Measurements from ENCODE around the gene ATP6V0A1. TPM values are rescaled to one million over a fixed set of nuclear protein-coding genes. Genes with fewer than 3 reads are reported as not detected.

Gene ATP6V0A1
- total and polyA plus RNA-seq, 2 of the 4 experiments (the other 2 are of a cell fraction) = 18.8 to 34.0 TPM

GRCh38 chr17:42472709-42473521 is 14.2 kb downstream of the ATP6V0A1 start (continued):
- TF ChIP-seq, protein P1, sequence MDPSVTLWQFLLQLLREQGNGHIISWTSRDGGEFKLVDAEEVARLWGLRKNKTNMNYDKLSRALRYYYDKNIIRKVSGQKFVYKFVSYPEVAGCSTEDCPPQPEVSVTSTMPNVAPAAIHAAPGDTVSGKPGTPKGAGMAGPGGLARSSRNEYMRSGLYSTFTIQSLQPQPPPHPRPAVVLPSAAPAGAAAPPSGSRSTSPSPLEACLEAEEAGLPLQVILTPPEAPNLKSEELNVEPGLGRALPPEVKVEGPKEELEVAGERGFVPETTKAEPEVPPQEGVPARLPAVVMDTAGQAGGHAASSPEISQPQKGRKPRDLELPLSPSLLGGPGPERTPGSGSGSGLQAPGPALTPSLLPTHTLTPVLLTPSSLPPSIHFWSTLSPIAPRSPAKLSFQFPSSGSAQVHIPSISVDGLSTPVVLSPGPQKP (IDR thresholded peaks at IDR 0.05; ENCODE audit: borderline replicate concordance, low read depth, low read length) = no peak
- TF ChIP-seq MAZ (IDR thresholded peaks at IDR 0.05; ENCODE audit: borderline replicate concordance, low read depth, low read length) = no peak

- H3K9me3 ChIP-seq (ENCODE audit: control insufficient read depth, insufficient read depth, low read length) = no peaks in the 10 kb centered on the region
- no peak overlapping the region for H2AK5ac ChIP-seq (ENCODE audit: low read depth, low read length)
- no peaks in the 10 kb centered on the region for H3K27me3 ChIP-seq (ENCODE audit: control insufficient read depth, insufficient read depth, low read length)
- 100% methylated on average over 1 of the region's 6 CpGs; no CpG with 5 or more reads in 1 of the 2 experiments for WGBS, 2 experiments (ENCODE audit: extremely low coverage in 2 of 2, insufficient read length in 1 of 2)
- H3K9ac ChIP-seq (ENCODE audit: low read depth, low read length) = no peak overlapping the region
- CTCF ChIA-PET = no interaction called here
- H3K79me1 ChIP-seq (ENCODE audit: low read depth in 1 of 2, low read length in 2 of 2) = peaks cover 3 to 15% of the 10 kb centered on the region in 2 experiments; a peak in 3 of 4 replicates
- H2BK120ac ChIP-seq (ENCODE audit: low read depth, low read length) = no peak overlapping the region
- no peak overlapping the region for H4K5ac ChIP-seq (ENCODE audit: low read depth, low read length)
- H3K27ac ChIP-seq (ENCODE audit: insufficient read depth, low read length) = no peak overlapping the region
- ATAC-seq (ENCODE audit: low read depth) (no peak), DNase-seq (no peak)
- TF ChIP-seq MXI1 (IDR thresholded peaks at IDR 0.05; ENCODE audit: borderline replicate concordance, low read depth, low read length) (no peak), MAZ (IDR thresholded peaks at IDR 0.05; ENCODE audit: borderline replicate concordance, low read depth, low read length) (no peak), CHD1 (IDR thresholded peaks at IDR 0.05; ENCODE audit: low read depth, low read length) (no peak), FOS (IDR thresholded peaks at IDR 0.05; ENCODE audit: low read depth, low read length) (no peak), RAD21 (IDR thresholded peaks at IDR 0.05; ENCODE audit: low read length) (no peak)
- TF ChIP-seq, protein P2, sequence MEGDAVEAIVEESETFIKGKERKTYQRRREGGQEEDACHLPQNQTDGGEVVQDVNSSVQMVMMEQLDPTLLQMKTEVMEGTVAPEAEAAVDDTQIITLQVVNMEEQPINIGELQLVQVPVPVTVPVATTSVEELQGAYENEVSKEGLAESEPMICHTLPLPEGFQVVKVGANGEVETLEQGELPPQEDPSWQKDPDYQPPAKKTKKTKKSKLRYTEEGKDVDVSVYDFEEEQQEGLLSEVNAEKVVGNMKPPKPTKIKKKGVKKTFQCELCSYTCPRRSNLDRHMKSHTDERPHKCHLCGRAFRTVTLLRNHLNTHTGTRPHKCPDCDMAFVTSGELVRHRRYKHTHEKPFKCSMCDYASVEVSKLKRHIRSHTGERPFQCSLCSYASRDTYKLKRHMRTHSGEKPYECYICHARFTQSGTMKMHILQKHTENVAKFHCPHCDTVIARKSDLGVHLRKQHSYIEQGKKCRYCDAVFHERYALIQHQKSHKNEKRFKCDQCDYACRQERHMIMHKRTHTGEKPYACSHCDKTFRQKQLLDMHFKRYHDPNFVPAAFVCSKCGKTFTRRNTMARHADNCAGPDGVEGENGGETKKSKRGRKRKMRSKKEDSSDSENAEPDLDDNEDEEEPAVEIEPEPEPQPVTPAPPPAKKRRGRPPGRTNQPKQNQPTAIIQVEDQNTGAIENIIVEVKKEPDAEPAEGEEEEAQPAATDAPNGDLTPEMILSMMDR (conservative IDR thresholded peaks at IDR 0.05; ENCODE audit: low read depth, low read length) = no peak
- H2AK9ac ChIP-seq (replicated peaks; ENCODE audit: low read depth, low read length, poor library complexity) = no peak overlapping the region
- H3K9me1 ChIP-seq (ENCODE audit: insufficient read depth, low read length) = no peaks in the 10 kb centered on the region; the same call in 1 of the 2 replicates
- intact Hi-C loops (cut with micrococcal nuclease) = loop anchor here (5.0 kb wide), 1 partner anchor 37 kb away; no protein-coding TSS in a partner anchor
- H2BK15ac ChIP-seq (ENCODE audit: low read depth, low read length) = no peak overlapping the region
- no peak overlapping the region for H3K14ac ChIP-seq (replicated peaks; ENCODE audit: low read depth, low read length)
- no TSS peak for BruUV-seq (replicated peaks)
- no peak overlapping the region for H2BK5ac ChIP-seq (ENCODE audit: low read depth, low read length, poor library complexity, severe bottlenecking)
- no peak overlapping the region for H3K4me3 ChIP-seq (ENCODE audit: insufficient read depth, low read depth, low read length)
- no peak overlapping the region for H3K23ac ChIP-seq (ENCODE audit: low read depth, low read length)
- H4K20me1 ChIP-seq (ENCODE audit: insufficient read depth, low read length) = 0 out of 2 replicates have a peak, but pooled peaks cover 8% of the 10 kb centered on the region
- no peak overlapping the region for H2BK20ac ChIP-seq (ENCODE audit: low read depth, low read length)
- H4K91ac ChIP-seq (ENCODE audit: insufficient read depth, low read depth, low read length) = no peak overlapping the region
- H3K4ac ChIP-seq (ENCODE audit: low read depth, low read length) = no peak overlapping the region
- no peak overlapping the region for H3K4me2 ChIP-seq (ENCODE audit: low read depth, low read length)
- no peak overlapping the region for H2AFZ ChIP-seq (replicated peaks; ENCODE audit: low read length, poor library complexity)
- POLR2A ChIA-PET (ENCODE audit: unreplicated experiment) = no interaction called here
- in situ Hi-C loops (cut with MboI; ENCODE audit: low sequenced_read_pairs) = no loop called here
- dilution Hi-C loops (cut with HindIII; ENCODE audit: low sequenced_read_pairs, unreplicated experiment) = no loop called here
- H3K4me1 ChIP-seq (ENCODE audit: control insufficient read depth, insufficient read depth, low read length) = no peaks in the 10 kb centered on the region; the same call in 1 of the 2 replicates
- peaks cover 26% of the 10 kb centered on the region for H3K36me3 ChIP-seq (ENCODE audit: control insufficient read depth, insufficient read depth, low read length)
- H3K18ac ChIP-seq (ENCODE audit: low read depth, low read length) = no peak overlapping the region
- H3K56ac ChIP-seq (ENCODE audit: extremely low read depth, insufficient read depth, low read length) = no peak overlapping the region
- H4K8ac ChIP-seq (ENCODE audit: low read depth in 2 of 2, low read length in 2 of 2) = no peak overlapping the region
These were observed 15.6 kb downstream of the ATP6V0A1 start for GRCh38 chr17:42474276-42474675.

Data from IMR-90 (cell line).